Cardiac septum (tissue), 1 donor: Measurements from ENCODE around the gene CYP4Z1. TPM values are rescaled to one million over a fixed set of nuclear protein-coding genes. Genes with fewer than 3 reads are reported as not detected.

Source experiments
- total RNA-seq: library from RNA; stranded (reverse); fragmentation: NEBNext Ultra II Directional; extraction: Animal tissue kit (Norgen Biotek cat#: 25700); gene quantifications from one replicate; pipeline ENCODE4 v1.2.1, GENCODE V29; 2021
- donor health status: DM: no; HTN: no; CAD: no.

The CYP4Z1 gene
- total RNA-seq, 1 donor from 2014 or later: not detected

Other genes starting within 250 kb of the CYP4Z1 start
- not detected for gene CYP4A11, start 125.8 kb upstream of the CYP4Z1 start, total RNA-seq
- gene CYP4X1, start 43.6 kb upstream of the CYP4Z1 start, total RNA-seq: 0.86 TPM
- not detected for gene CYP4A22, start 70.2 kb downstream of the CYP4Z1 start, total RNA-seq
- not detected for gene PDZK1IP1, start 122.8 kb downstream of the CYP4Z1 start, total RNA-seq
- gene TAL1, start 165.0 kb downstream of the CYP4Z1 start, total RNA-seq: 1.9 TPM
- gene STIL, start 246.9 kb downstream of the CYP4Z1 start, total RNA-seq: 0.48 TPM